SK-N-SH treated with all-trans-retinoic acid at 6 μM for 48 hours (cell line): ENCODE results near the gene EN1.

Experiments
- CREB5 ChIP-seq: fragments of 250-450 bp; sonication (Bioruptor Pico); IDR thresholded peaks from 2 replicates; pipeline ENCODE4 v1.5.1; 2020; ENCODE audit warnings: low read depth, mild to moderate bottlenecking, moderate library complexity
- CSDC2 ChIP-seq: fragments of 250-450 bp; sonication (Bioruptor Pico); IDR thresholded peaks from 2 replicates; pipeline ENCODE4 v1.5.0; 2020; ENCODE audit warnings: mild to moderate bottlenecking, moderate library complexity
- ISL1 ChIP-seq: fragments of 250-450 bp; sonication (Bioruptor Pico); IDR thresholded peaks from 2 replicates; pipeline ENCODE4 v2.1.2; 2022; ENCODE audit warnings: mild to moderate bottlenecking, moderate library complexity
- PATZ1 ChIP-seq: fragments of 250-450 bp; sonication (Bioruptor Pico); IDR thresholded peaks from 2 replicates; pipeline ENCODE4 v1.8.0; 2020; ENCODE audit warnings: mild to moderate bottlenecking, moderate library complexity, borderline replicate concordance
- POU6F1 ChIP-seq: fragments of 250-450 bp; sonication (Bioruptor Pico); IDR thresholded peaks from 2 replicates; pipeline ENCODE4 v1.8.0; 2021; ENCODE audit warnings: low read depth, mild to moderate bottlenecking, moderate library complexity, borderline replicate concordance
- RARB ChIP-seq: fragments of 250-450 bp; sonication (Bioruptor Pico); IDR thresholded peaks from 2 replicates; pipeline ENCODE4 v1.8.0; 2021; ENCODE audit warnings: mild to moderate bottlenecking, moderate library complexity
- ZC3H10 ChIP-seq: fragments of 250-450 bp; sonication (Bioruptor Pico); IDR thresholded peaks from 2 replicates; pipeline ENCODE4 v1.5.1; 2021; ENCODE audit warnings: mild to moderate bottlenecking, moderate library complexity

- TF ChIP-seq ISL1, result no peak
- TF ChIP-seq RARB, result no peak
- TF ChIP-seq CREB5 (CRISPR knock-in tag), result no peak
- no peak for TF ChIP-seq PATZ1 (CRISPR knock-in tag)
- no peak for TF ChIP-seq POU6F1 (CRISPR knock-in tag)
- no peak for TF ChIP-seq ZC3H10 (CRISPR knock-in tag)
- TF ChIP-seq CSDC2, result no peak
Observed at GRCh38 chr2:118823633-118824032, 23.8 kb downstream of the EN1 start.
